Activated CD4-positive, alpha-beta T cell treated with anti-CD3 and anti-CD28 coated beads, Interleukin-2, amount 50 U/mL, for 4 hours (primary cell): ENCODE data around the gene COLEC12.
A peak's percentile ranks its signal among the peaks of the same experiment; 100 is the strongest.

Experiments used
- DNase-seq, 2 experiments: peaks; one replicate each; pipeline ENCODE4 v3.0.0-alpha.2; 2020

The COLEC12 gene

GRCh38 chr18:267688-268552, 232.6 kb downstream of the COLEC12 start, which contains the start of gene THOC1:
Gene THOC1 (minus strand): TSS chr18:268047. CDS start chr18:268019, 28 bp downstream.
- DNase-seq, result peak; percentile 96 to 97

GRCh38 chr18:267380-267687, 233.2 kb downstream of the COLEC12 start:
- no peak for DNase-seq
